ENCODE results near the gene ATXN8OS. TPM values are rescaled to one million over a fixed set of nuclear protein-coding genes. Genes with fewer than 3 reads are reported as not detected.

Gene ATXN8OS
- total and polyA plus RNA-seq, 2 of the 4 experiments (the other 2 are of a cell fraction): not detected

- Histone ChIP-seq H2BK120ac (ENCODE audit: low read depth, low read length) (no peak overlapping the region), H3K36me3 (ENCODE audit: control insufficient read depth, insufficient read depth, low read length) (no peaks in the 10 kb centered on the region), H3K27me3 (ENCODE audit: control insufficient read depth, insufficient read depth, low read length) (no peaks in the 10 kb centered on the region), H3K56ac (ENCODE audit: extremely low read depth, insufficient read depth, low read length) (no peak overlapping the region), H2BK5ac (ENCODE audit: low read depth, low read length, poor library complexity, severe bottlenecking) (no peak overlapping the region), H2AK9ac (replicated peaks; ENCODE audit: low read depth, low read length, poor library complexity) (no peak overlapping the region), H3K27ac (ENCODE audit: insufficient read depth, low read length) (no peak overlapping the region), H3K14ac (replicated peaks; ENCODE audit: low read depth, low read length) (no peak overlapping the region), H3K4me3 (ENCODE audit: insufficient read depth, low read depth, low read length) (no peak overlapping the region), H3K9ac (ENCODE audit: low read depth, low read length) (no peak overlapping the region), H2AK5ac (ENCODE audit: low read depth, low read length) (no peak overlapping the region), H4K20me1 (ENCODE audit: insufficient read depth, low read length) (no peaks in the 10 kb centered on the region), H3K4me1 (ENCODE audit: control insufficient read depth, insufficient read depth, low read length) (no peaks in the 10 kb centered on the region), H3K79me1 (ENCODE audit: low read depth in 1 of 2, low read length in 2 of 2) (no peaks in the 10 kb centered on the region), H4K5ac (ENCODE audit: low read depth, low read length) (no peak overlapping the region), H2AFZ (replicated peaks; ENCODE audit: low read length, poor library complexity) (no peak overlapping the region), H2BK20ac (ENCODE audit: low read depth, low read length) (no peak overlapping the region), H3K18ac (ENCODE audit: low read depth, low read length) (no peak overlapping the region), H3K9me3 (ENCODE audit: control insufficient read depth, insufficient read depth, low read length) (0 out of 2 replicates have a peak, but pooled peaks cover 4% of the 10 kb centered on the region), H3K4ac (ENCODE audit: low read depth, low read length) (no peak overlapping the region), H3K4me2 (ENCODE audit: low read depth, low read length) (no peak overlapping the region), H2BK15ac (ENCODE audit: low read depth, low read length) (no peak overlapping the region), H4K91ac (ENCODE audit: insufficient read depth, low read depth, low read length) (no peak overlapping the region), H3K23ac (ENCODE audit: low read depth, low read length) (no peak overlapping the region), H3K9me1 (ENCODE audit: insufficient read depth, low read length) (no peaks in the 10 kb centered on the region), H4K8ac (ENCODE audit: low read depth in 2 of 2, low read length in 2 of 2) (no peak overlapping the region)
- no peak for TF ChIP-seq CHD1 (IDR thresholded peaks at IDR 0.05; ENCODE audit: low read depth, low read length)
- TF ChIP-seq CTCF (conservative IDR thresholded peaks at IDR 0.05; ENCODE audit: low read depth, low read length): no peak
- TF ChIP-seq MXI1 (IDR thresholded peaks at IDR 0.05; ENCODE audit: borderline replicate concordance, low read depth, low read length): no peak
- TF ChIP-seq RCOR1 (IDR thresholded peaks at IDR 0.05; ENCODE audit: insufficient replicate concordance, low read length): no peak
- TF ChIP-seq SMC3 (IDR thresholded peaks at IDR 0.05; ENCODE audit: low read depth, low read length): no peak
- no peak for TF ChIP-seq USF2 (IDR thresholded peaks at IDR 0.05; ENCODE audit: low read depth, low read length)
- no peak for TF ChIP-seq ELK1 (IDR thresholded peaks at IDR 0.05; ENCODE audit: borderline replicate concordance, low read depth, low read length)
- TF ChIP-seq BHLHE40 (IDR thresholded peaks at IDR 0.05; ENCODE audit: low read depth, low read length): no peak
- TF ChIP-seq POLR2A (IDR thresholded peaks at IDR 0.05; ENCODE audit: low read depth, low read length): no peak
- no peak for TF ChIP-seq FOS (IDR thresholded peaks at IDR 0.05; ENCODE audit: low read depth, low read length)
- TF ChIP-seq CEBPB (IDR thresholded peaks at IDR 0.05; ENCODE audit: low read depth, low read length): no peak
- TF ChIP-seq RAD21 (IDR thresholded peaks at IDR 0.05; ENCODE audit: low read length): no peak
- dilution Hi-C loops (cut with HindIII; ENCODE audit: low sequenced_read_pairs, unreplicated experiment) (no loop called here), in situ Hi-C loops (cut with MboI; ENCODE audit: low sequenced_read_pairs) (no loop called here), intact Hi-C loops (cut with micrococcal nuclease) (no loop called here)
- no TSS peak for BruUV-seq (replicated peaks)
- WGBS, 2 experiments (ENCODE audit: extremely low coverage in 2 of 2, insufficient read length in 1 of 2): no CpG with 5 or more reads among the region's 1 CpG
- ChIA-PET POLR2A (ENCODE audit: unreplicated experiment) (no interaction called here), CTCF (no interaction called here)
- DNase-seq (no peak), ATAC-seq (ENCODE audit: low read depth) (no peak)
These were observed 65.4 kb downstream of the ATXN8OS start for GRCh38 chr13:70172946-70173597.
